ENCODE results near the gene TLX2.

The TLX2 gene

GRCh38 chr2:74554820-74555531 is 40.7 kb downstream of the TLX2 start:
- H3K4me3 ChIP-seq (ENCODE audit: low read depth, low read length): peak overlapping the region; percentile 87
- peak; percentile 50 for DNase-seq (ENCODE audit: low read depth)
- TF ChIP-seq CTCF (conservative IDR thresholded peaks at IDR 0.05; ENCODE audit: low read depth, low read length): no peak

GRCh38 chr2:74555610-74556103 is 41.4 kb downstream of the TLX2 start:
- peak overlapping the region; percentile 87 for H3K4me3 ChIP-seq (ENCODE audit: low read depth, low read length)
- DNase-seq (ENCODE audit: low read depth): no peak
- no peak for TF ChIP-seq CTCF (conservative IDR thresholded peaks at IDR 0.05; ENCODE audit: low read depth, low read length)

- no peak for DNase-seq (ENCODE audit: low read depth)
- no peak for TF ChIP-seq CTCF (conservative IDR thresholded peaks at IDR 0.05; ENCODE audit: low read depth, low read length)
- H3K4me3 ChIP-seq (ENCODE audit: low read depth, low read length): no peak overlapping the region
These were observed 41.9 kb downstream of the TLX2 start for GRCh38 chr2:74556159-74556558.

GRCh38 chr2:74556831-74557370 is 42.7 kb downstream of the TLX2 start:
- no peak overlapping the region for H3K4me3 ChIP-seq (ENCODE audit: low read depth, low read length)
- DNase-seq (ENCODE audit: low read depth): no peak
- TF ChIP-seq CTCF (conservative IDR thresholded peaks at IDR 0.05; ENCODE audit: low read depth, low read length): no peak

GRCh38 chr2:74558284-74559230 is 44.3 kb downstream of the TLX2 start:
- no peak for DNase-seq (ENCODE audit: low read depth)
- no peak overlapping the region for H3K4me3 ChIP-seq (ENCODE audit: low read depth, low read length)
- TF ChIP-seq CTCF (conservative IDR thresholded peaks at IDR 0.05; ENCODE audit: low read depth, low read length): no peak

GRCh38 chr2:74559912-74560311 is 45.7 kb downstream of the TLX2 start:
- no peak overlapping the region for H3K4me3 ChIP-seq (ENCODE audit: low read depth, low read length)
- no peak for DNase-seq (ENCODE audit: low read depth)
- no peak for TF ChIP-seq CTCF (conservative IDR thresholded peaks at IDR 0.05; ENCODE audit: low read depth, low read length)

All from choroid plexus epithelial cell (primary cell).